Left lung (tissue), 10 donors: ENCODE data around the gene HNRNPF. TPM values are rescaled to one million over a fixed set of nuclear protein-coding genes. Genes with fewer than 3 reads are reported as not detected.

ENCODE experiments used
- ATAC-seq: fragments of 200-7000 bp; cut with Tn5 transposase; one replicate; pipeline ENCODE4 v1.9.1; 2020; ENCODE audit warnings: moderate library complexity
- DNase-seq, 4 donors: peaks; one replicate each; pipeline ENCODE4 v3.0.0-alpha.2; 2013 to 2020
- H3K27ac ChIP-seq, 2 donors: fragments of 200-600 bp; sonication (generic) in 1 of 2; one replicate each; pipeline versions ENCODE4 v1.5.0 to v1.8.0; 2020 to 2021
- H3K27me3 ChIP-seq, 2 donors: fragments of 200-600 bp; sonication (generic) in 1 of 2; one replicate each; pipeline versions ENCODE4 v1.5.0 to v1.8.0; 2020 to 2021
- H3K36me3 ChIP-seq, 2 donors: fragments of 200-600 bp; sonication (generic) in 1 of 2; one replicate each; pipeline versions ENCODE4 v1.5.0 to v1.8.0; 2020 to 2021
- H3K4me1 ChIP-seq, 2 donors: fragments of 200-600 bp; one replicate each; pipeline ENCODE4 v1.8.0; 2021
- H3K4me3 ChIP-seq, 2 donors: fragments of 200-600 bp; sonication (generic) in 1 of 2; one replicate each; pipeline versions ENCODE4 v1.5.0 to v1.8.0; 2020 to 2021; ENCODE audit warnings: mild to moderate bottlenecking in 1 of 2
- H3K9me3 ChIP-seq, 2 donors: fragments of 200-600 bp; sonication (generic) in 1 of 2; one replicate each; pipeline versions ENCODE4 v1.5.0 to v1.8.0; 2020 to 2021
- CTCF ChIP-seq, 2 donors: fragments of 200-600 bp; sonication (generic) in 1 of 2; IDR thresholded peaks; one replicate each; pipeline versions ENCODE4 v1.5.0 to v1.8.0; 2021; ENCODE audit warnings: antibody characterized with exemption in 2 of 2
- intact Hi-C, 2 donors: fragments of 100-400 bp; cut with DNase I; formaldehyde crosslinking; loops; one replicate each; pipeline versions ENCODE4 v1.11.2 to v1.14.2; 2022
- polyA plus RNA-seq, 6 donors: library from polyadenylated mRNA; unstranded; fragments of 120-200 nt; gene quantifications; one replicate each; pipeline ENCODE4 v1.2.1, GENCODE V29; 2013; ENCODE audit not compliant: insufficient read length in 6 of 6
- total RNA-seq, 2 donors: library from RNA; stranded (reverse); fragmentation: NEBNext Ultra II Directional; extraction: Animal tissue kit (Norgen Biotek cat#: 25700); gene quantifications; one replicate each; pipeline ENCODE4 v1.2.1, GENCODE V29; 2021
- donor health status: DM: no; HTN: yes; CAD: no.
- donor health status: DM: no; HTN: no; CAD: no.

The HNRNPF gene
- total and polyA plus RNA-seq, 8 donors: 161 to 230 (median 175) TPM

GRCh38 chr10:43343126-43343525, 65.9 kb downstream of the HNRNPF start:
- Histone ChIP-seq H3K27me3 (peaks cover 0 to 4% of the 10 kb centered on the region in 2 donors), H3K4me3 (no peak overlapping the region), H3K36me3 (no peaks in the 10 kb centered on the region), H3K27ac (no peak overlapping the region), H3K9me3 (no peaks in the 10 kb centered on the region), H3K4me1 (peaks cover 0 to 9% of the 10 kb centered on the region in 2 donors)
- DNase-seq: no peak
- intact Hi-C loops: loop anchor here in 1 of 2 donors (10.0 kb wide), 1 partner anchor 48 kb away; no protein-coding TSS in a partner anchor
- no peak for TF ChIP-seq CTCF (IDR thresholded peaks at IDR 0.05)
- no peak for ATAC-seq

- no peak for ATAC-seq
- DNase-seq: no peak
- TF ChIP-seq CTCF (IDR thresholded peaks at IDR 0.05): no peak
- H3K9me3 ChIP-seq: no peaks in the 10 kb centered on the region
- H3K36me3 ChIP-seq: no peaks in the 10 kb centered on the region
- intact Hi-C loops: loop anchor here in 1 of 2 donors (10.0 kb wide), 1 partner anchor 48 kb away; no protein-coding TSS in a partner anchor
- H3K27me3 ChIP-seq: peaks cover 0 to 5% of the 10 kb centered on the region in 2 donors
- H3K4me3 ChIP-seq: no peak overlapping the region
- no peak overlapping the region for H3K27ac ChIP-seq
- H3K4me1 ChIP-seq: peaks cover 0 to 7% of the 10 kb centered on the region in 2 donors
These were observed 66.5 kb downstream of the HNRNPF start for GRCh38 chr10:43342279-43343125.

DNA sequence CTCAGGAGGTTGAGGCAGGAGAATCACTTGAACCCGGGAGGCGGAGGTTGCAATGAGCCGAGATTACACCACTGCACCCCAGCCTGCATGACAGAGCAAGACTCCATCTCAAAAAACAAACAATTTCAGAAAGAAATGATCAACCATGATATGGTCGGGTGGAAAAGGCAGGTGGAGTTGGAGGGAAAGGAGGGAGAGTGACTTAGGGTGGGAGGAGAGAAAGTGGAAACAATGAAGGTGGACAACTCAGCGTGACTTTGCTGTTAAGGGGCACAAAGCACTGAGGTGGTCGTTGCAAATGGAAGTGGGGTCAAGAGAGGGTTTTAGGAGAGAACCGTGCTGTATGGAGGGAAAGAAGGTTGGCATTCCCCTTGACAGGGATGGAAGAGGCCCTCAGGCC, 67.5 kb downstream of the HNRNPF start:
- Histone ChIP-seq H3K9me3 (no peaks in the 10 kb centered on the region), H3K4me3 (no peak overlapping the region), H3K27me3 (peaks cover 0 to 5% of the 10 kb centered on the region in 2 donors), H3K36me3 (no peaks in the 10 kb centered on the region), H3K4me1 (peaks cover 0 to 7% of the 10 kb centered on the region in 2 donors), H3K27ac (no peak overlapping the region)
- intact Hi-C loops: loop anchor here in 1 of 2 donors (10.0 kb wide), 1 partner anchor 47 kb away; no protein-coding TSS in a partner anchor
- TF ChIP-seq CTCF (IDR thresholded peaks at IDR 0.05): no peak
- ATAC-seq: no peak
- no peak for DNase-seq

- DNase-seq (peak in 2 of 4 donors; percentile 82 to 83), ATAC-seq (peak; percentile 85)
- peak overlapping the region; percentile 45 to 67 for H3K27ac ChIP-seq
- H3K27me3 ChIP-seq: peaks cover 0 to 5% of the 10 kb centered on the region in 2 donors
- H3K9me3 ChIP-seq: no peaks in the 10 kb centered on the region
- TF ChIP-seq CTCF (IDR thresholded peaks at IDR 0.05): no peak
- H3K4me3 ChIP-seq: no peak overlapping the region
- intact Hi-C loops: loop anchor here in 1 of 2 donors (10.0 kb wide), 1 partner anchor 46 kb away; no protein-coding TSS in a partner anchor
- H3K36me3 ChIP-seq: no peaks in the 10 kb centered on the region
- H3K4me1 ChIP-seq: peaks cover 0 to 7% of the 10 kb centered on the region in 2 donors
These were observed 68.4 kb downstream of the HNRNPF start for GRCh38 chr10:43340619-43341018.

DNA sequence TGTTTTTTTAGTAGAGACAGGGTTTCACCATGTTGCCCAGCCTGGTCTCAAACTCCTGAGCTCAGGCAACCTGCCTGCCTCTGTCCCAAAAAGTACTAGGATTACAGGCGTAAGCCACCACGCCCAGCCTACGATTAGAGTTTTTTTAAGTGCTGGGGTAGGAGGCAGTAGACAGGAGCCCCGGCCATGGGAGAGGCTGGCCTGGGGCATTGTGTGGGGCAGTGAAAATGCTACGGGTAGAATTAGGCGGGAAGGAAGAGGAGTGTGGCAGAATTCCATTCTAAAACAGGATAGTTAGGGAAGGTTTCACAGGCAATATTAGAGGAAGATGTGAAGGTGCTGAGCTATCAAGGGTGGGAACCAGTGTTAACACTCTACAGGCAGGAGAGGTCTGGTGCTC, 68.9 kb downstream of the HNRNPF start:
- no peak overlapping the region for H3K4me3 ChIP-seq
- no peak for TF ChIP-seq CTCF (IDR thresholded peaks at IDR 0.05)
- intact Hi-C loops: loop anchor here in 1 of 2 donors (10.0 kb wide), 1 partner anchor 45 kb away; no protein-coding TSS in a partner anchor
- peaks cover 0 to 7% of the 10 kb centered on the region in 2 donors for H3K4me1 ChIP-seq
- no peak for DNase-seq
- H3K27ac ChIP-seq: peak overlapping the region; percentile 45 to 67
- H3K36me3 ChIP-seq: no peaks in the 10 kb centered on the region
- H3K27me3 ChIP-seq: peaks cover 0 to 5% of the 10 kb centered on the region in 2 donors
- ATAC-seq: no peak
- no peaks in the 10 kb centered on the region for H3K9me3 ChIP-seq
